ENCODE data around the gene PARP3.
"Not testable (repeated sequence)": the region's sequence is repeated elsewhere in the genome, so short reads cannot be mapped to it uniquely, and the experiment has no call there.

Gene PARP3

DNA sequence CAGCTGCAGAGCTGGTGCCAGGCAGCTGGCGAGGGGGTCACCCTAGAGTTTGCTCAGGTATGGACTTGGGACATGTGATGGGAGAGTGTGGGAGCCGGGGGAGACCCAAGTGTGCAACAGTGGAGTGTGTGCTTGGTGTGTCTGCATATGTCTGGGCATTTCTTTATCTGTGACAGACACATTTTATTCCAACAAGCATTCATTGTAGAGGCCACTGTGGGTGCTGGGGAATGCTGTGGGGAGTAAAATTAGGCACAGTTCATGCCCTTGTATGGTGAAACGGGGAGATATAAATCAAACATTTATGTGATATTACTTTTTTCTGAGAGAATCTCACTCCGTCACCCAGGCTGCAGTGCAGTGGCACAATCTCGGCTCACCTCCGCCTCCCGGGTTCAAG is 45.4 kb downstream of the PARP3 start:
- DNase-seq (ENCODE audit: low read depth): no peak
- no peak overlapping the region for H3K4me3 ChIP-seq (ENCODE audit: low read depth, low read length)
- no peak for TF ChIP-seq CTCF (IDR thresholded peaks at IDR 0.05; ENCODE audit: control insufficient read depth, extremely low read depth, insufficient read depth)

DNA sequence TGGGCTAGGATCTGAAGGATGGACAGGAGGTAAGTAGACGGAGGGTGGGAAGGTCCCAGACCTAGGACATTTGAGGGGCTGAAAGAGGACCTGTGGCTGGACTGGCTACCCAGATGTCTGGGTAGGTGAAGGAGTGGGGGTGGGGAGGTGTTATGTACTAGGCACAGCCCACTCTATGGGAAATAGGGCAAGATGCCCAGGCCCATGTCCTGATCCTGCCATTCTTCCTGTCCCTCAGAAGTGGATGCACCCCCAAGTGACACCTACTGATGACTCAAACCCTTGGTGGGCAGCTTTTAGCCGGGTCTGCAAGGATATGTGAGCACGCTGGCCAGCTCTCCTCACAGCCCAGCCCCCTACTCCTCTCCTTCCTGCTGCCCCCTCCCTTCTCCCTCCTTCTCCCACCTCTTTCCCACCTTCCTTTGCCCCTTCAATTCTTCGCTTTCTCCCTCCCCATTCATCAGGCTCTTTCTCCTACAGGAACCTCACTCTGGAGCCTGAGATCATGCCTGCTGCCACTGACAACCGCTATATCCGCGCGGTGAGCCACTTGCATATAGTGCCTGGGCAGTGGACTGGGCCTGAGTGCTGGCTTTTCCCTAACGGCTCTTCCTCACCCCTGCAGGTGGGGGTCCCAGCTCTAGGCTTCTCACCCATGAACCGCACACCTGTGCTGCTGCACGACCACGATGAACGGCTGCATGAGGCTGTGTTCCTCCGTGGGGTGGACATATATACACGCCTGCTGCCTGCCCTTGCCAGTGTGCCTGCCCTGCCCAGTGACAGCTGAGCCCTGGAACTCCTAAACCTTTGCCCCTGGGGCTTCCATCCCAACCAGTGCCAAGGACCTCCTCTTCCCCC is 46.4 kb downstream of the PARP3 start:
- DNase-seq (ENCODE audit: low read depth): no peak
- H3K4me3 ChIP-seq (ENCODE audit: low read depth, low read length): no peak overlapping the region
- no peak for TF ChIP-seq CTCF (IDR thresholded peaks at IDR 0.05; ENCODE audit: control insufficient read depth, extremely low read depth, insufficient read depth)

- DNase-seq (ENCODE audit: low read depth): not testable (repeated sequence)
Measured at GRCh38 chr3:51990501-51990971, 48.4 kb downstream of the PARP3 start.

DNA sequence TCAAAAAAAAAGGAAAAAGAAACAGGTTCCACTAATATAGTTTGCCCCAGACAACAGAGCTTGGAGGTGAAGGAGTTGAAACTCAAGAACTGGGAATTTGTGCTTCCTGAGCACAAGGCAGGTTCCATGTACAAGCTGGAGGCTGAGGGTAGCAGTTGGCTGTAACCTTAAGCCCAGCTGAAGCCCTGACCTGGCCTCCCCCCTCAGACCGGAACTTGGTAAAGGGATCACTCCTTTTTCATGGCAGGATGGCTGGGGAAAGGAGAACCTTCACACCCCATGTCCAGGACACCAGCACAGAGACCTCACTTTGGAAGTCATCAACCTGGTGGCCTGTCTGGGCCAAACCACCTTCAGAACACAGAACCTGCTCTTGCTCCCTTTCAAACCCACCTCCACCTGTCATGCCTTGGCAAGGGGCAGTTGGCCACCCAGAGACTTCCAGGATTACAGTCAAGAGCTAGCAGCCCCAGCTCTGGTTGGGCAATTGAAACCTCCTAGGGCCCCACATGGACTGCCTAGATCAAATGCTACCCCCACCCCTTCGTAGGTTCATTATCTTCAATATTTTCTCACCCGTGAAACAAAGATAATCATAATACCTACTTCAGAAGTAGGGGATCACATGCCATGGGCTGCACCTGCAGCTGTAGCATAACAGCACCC is 50.0 kb downstream of the PARP3 start:
- no peak for DNase-seq (ENCODE audit: low read depth)
- H3K4me3 ChIP-seq (ENCODE audit: low read depth, low read length): no peak overlapping the region
- no peak for TF ChIP-seq CTCF (IDR thresholded peaks at IDR 0.05; ENCODE audit: control insufficient read depth, extremely low read depth, insufficient read depth)

More at GRCh38 chr3:51990501-51990971, 48.4 kb downstream of the PARP3 start:
- not testable (repeated sequence) for H3K4me3 ChIP-seq (ENCODE audit: low read depth, low read length)

DNA sequence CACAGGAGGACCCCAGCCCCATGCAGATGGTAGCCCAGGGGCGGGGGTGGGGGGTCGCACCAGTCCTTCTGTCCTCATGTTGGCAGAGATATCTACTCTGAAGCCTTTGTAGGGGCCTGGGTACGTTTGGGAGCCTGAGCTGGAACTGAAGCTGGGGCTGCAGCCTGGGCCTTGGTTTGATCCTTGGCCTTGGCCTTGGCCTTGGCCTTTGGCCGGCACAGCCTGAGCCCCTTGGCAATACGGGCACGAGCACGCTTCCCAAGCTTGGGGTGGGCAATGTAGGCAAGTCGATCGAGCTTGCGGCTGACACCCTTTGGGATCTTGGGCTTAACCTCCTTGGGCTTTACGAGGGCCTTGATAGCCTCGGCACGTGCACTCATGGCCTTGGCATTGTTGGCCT is 51.5 kb downstream of the PARP3 start:
- DNase-seq (ENCODE audit: low read depth); H3K4me3 ChIP-seq (ENCODE audit: low read depth, low read length): not testable (repeated sequence)

GRCh38 chr3:51994530-51994929 is 52.4 kb downstream of the PARP3 start:
- DNase-seq (ENCODE audit: low read depth): no peak
- no peak for TF ChIP-seq CTCF (IDR thresholded peaks at IDR 0.05; ENCODE audit: control insufficient read depth, extremely low read depth, insufficient read depth)
- H3K4me3 ChIP-seq (ENCODE audit: low read depth, low read length): peak overlapping the region; percentile 89

GRCh38 chr3:51995346-51996163 is 53.4 kb downstream of the PARP3 start, which contains the start of gene RPL29:
Gene RPL29 (minus strand): TSS chr3:51995895. CDS start chr3:51995461, 434 bp downstream.
- peak within 1 kb of the TSS; percentile 89 for H3K4me3 ChIP-seq (ENCODE audit: low read depth, low read length)
- peak; percentile 90 for DNase-seq (ENCODE audit: low read depth)
- TF ChIP-seq CTCF (IDR thresholded peaks at IDR 0.05; ENCODE audit: control insufficient read depth, extremely low read depth, insufficient read depth): no peak

Data from LNCaP clone FGC (cell line).